Eye (tissue), 1 donor: Measurements from ENCODE around the gene KY.

Source experiments
- DNase-seq: peaks from one replicate; pipeline ENCODE4 v3.0.0-alpha.2; 2015

The KY gene

GRCh38 chr3:134642445-134643149 is 8.2 kb downstream of the KY start:
- DNase-seq = no peak

DNA sequence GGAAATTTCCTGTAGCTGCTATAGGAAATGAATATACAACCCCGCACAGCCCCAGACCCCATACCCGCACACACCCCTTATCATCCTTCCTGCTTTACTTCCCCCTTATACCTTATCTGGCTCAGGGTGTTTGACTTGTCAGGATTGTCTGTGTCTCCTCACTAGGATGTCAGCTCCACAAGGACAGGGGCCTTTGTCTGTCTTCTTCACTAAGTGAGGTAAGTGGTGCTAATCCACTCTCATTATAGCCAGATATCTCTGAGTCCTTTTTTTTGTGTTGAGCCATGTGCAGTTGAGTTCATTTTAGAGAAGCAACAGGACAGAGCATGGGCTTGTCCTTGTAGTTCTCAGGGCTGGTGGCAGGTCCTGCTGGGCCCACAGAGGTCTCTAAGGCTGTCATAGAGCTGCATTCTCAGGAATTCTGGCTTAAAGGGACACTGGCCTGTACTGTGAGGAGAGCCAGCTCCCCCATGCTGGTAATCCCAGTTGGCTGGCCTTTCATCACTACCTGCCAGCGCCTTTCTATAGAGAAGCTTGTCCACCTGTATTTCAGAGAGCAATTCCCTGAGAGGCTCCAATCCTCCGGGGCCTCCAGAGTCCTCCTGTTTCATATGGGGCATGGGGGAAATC is 9.0 kb downstream of the KY start:
- DNase-seq = no peak

- peak; percentile 83 for DNase-seq
These were observed 9.9 kb downstream of the KY start for GRCh38 chr3:134640872-134641470.

DNA sequence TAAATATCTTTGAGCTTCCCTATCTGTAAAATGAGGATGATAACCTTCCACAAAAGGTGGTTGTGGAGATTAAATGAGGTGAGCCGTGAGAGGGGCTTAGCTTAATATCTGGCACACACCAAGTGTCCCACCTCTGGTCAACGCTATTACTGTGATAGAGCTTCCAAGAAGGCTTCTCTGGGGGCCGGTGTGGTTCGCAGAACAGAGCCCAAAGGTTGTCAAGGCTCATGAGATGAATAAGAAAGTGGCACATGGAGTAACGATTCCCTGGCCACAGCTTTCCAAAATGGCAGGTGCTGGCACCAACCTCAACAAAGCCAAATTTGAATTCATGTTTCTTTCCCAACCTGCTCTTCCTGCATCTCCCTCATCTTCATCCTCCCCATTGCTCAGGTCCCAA is 10.4 kb downstream of the KY start:
- no peak for DNase-seq

DNA sequence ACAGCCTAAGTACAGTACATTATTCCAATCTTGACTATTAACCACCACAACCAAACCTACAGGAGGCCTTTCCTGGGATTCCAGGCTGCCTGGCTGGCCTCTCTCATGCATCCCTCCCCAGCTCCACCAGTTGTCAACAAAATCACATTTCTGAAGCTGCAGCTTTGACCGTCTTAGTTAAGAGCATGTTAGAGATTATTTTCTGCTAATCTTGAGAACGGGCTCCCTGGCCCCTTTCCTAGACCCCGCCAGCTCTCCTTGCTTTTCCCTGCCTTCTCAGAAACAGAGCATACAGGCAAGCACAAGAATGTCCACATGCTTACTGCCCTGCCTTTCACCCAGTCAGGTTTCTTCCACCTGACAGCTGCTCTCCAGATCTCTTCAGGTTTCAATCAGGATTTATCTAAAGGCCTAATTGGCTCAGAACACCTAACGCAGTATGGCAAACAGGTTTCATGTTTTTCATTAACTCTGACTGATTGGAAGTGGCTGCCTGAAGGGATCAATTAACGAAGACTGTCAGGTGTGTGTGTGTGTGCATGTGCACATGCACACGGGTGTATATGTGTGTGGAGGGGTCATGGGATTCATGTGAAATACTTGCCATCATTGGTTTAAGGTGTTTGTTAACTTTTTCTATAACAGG is 12.3 kb downstream of the KY start:
- no peak for DNase-seq

DNA sequence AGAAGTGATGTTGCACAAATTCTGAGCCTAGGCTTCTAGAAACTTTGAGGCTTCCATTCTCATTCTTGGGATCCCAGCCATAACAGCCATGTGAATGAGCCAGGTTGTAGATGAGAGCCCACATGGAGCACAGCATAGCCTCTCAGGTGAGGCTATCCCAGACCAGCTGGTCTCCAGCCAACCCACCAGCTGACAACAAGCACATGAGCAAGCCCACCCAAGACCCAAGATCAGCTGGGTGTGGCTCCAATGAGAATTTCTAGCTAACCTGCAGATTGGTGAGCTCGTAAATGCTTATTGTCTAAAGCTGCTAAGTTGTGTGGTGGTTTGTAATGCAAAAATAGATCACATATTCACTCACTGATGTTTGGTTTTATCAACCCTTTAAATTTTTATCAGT is 14.4 kb downstream of the KY start:
- no peak for DNase-seq

DNA sequence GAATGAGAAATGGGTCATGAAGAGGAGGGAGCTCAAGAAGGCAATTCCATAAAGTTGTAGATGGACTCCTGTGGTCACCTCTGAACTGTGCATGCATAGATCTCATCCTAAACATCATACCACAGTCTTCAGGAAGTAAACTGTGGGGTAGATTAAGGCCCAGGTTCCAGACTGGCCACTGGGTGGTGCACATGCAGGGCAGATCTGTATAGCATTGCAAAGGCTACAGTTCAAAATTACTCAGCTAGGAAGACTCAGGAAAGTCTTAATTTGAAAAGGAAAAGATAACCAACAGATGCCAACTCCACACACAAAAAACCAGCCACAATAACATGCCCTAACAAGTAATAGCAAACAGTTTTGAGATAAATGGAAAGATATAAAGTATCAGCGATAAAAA is 20.3 kb downstream of the KY start:
- no peak for DNase-seq

- DNase-seq = no peak
These were observed 21.9 kb downstream of the KY start for GRCh38 chr3:134628884-134629283.

GRCh38 chr3:134627831-134628230 is 23.0 kb downstream of the KY start:
- DNase-seq = no peak

DNA sequence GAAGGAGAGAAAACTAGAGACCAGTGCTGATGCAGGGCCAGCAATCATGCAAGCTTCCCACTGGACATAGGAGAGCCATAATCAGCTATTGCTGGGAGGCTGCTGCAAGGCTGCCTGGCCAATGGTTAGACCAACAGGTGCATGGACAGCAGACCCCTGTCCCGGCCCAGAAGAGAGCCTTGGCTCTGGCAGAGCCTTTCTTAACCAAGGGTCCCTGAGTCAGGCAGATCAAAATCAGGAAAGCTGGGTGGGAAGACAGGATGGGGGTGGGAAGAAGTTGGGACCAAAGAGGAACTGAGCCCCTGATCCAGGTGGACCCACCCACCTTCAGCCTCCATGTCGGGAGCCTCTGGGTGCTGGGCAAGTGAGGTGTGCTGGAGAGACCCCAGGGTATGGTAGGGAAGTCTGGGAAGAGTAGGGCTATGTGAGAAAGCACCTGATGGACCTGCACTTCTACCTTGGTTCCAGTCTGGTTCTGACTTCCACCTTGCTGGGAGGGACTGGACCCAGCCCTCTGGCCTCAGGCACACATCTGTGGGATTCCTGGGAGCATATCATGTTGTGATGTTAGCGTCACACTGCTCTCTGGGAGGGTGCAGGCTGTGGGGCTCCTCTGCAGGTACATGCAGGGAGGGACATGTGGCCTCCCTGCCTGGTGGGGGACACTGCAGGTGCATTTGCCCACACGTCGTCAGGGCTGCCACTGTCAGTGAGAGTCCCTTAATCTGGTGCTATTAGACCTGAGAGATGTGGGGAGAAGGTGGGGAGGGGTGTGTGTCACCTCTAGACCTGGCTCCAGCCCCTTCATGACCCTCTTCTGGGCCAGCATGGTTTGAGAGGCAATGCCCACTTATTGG is 24.7 kb downstream of the KY start:
- no peak for DNase-seq

DNA sequence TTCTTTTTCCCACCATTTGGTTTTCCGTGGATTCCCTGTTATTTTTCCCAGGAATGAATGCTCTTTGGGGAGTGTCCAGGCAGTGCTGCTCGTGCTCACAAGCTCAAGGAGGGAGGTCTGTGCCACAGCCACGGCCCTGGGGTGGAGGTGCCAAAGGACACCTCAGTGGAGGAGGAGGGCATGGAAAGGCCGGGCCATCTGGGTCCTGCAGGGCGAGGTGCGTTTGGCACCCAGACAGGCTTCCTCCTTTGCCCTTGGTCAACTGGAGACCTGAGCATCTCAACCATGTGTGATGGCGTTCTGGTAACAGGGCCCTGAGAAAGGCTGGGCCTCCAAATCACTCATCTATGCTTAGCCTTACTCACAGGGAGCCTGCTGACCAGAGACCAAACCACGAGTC is 25.4 kb downstream of the KY start:
- DNase-seq = no peak

GRCh38 chr3:134624537-134625287 is 26.1 kb downstream of the KY start:
- no peak for DNase-seq

- no peak for DNase-seq
These were observed 27.1 kb downstream of the KY start for GRCh38 chr3:134623615-134624245.

GRCh38 chr3:134622806-134623365 is 27.9 kb downstream of the KY start:
- DNase-seq = no peak

DNA sequence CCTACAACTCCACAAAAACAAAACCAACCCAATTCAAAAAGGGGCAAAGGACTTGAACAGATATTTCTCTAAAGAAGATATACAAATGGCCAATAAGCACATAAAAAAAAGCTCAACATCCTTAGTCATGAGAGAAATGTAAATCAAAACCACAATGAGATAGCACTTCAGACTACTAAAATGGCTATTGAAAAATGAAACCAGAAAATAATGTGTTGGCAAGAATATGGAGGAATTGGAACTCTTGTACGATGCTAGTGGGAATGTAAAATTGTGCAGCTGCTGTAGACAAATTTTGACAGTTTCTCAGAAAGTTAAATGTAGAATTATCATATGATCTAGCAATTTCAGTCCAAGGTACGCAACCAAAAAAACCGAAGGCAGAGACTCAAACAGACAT is 29.0 kb downstream of the KY start:
- no peak for DNase-seq

DNA sequence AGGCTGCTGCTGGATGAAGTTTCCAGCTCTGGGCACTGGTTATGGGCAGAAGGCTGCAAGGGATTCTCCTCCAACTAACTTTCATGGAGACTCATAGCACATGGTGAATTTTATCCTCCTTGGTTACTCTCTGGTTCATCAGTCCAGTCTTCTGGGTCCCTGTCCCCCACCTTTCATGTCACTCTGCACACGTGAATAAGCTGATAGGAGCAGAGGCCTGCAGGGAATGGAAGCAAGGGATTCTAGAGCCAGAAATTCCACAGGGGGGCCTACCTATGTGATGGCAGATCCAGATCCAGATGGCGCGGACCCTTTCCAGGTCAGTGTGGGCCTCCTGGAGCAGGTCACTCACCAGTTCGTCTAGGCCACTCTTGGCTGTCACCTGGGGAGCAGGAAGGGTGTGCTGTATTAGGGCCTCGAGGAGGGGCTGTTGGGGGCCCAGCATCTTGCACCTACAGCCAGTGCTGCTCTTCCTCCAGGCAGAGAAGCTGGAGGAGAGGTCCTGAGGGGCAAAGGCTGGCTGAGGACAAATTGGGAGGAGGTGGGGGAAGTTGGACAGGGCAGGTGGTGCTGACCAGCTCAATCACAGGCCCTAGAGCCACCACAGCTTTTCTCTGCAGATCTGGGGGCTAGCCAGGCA is 30.2 kb downstream of the KY start:
- DNase-seq = no peak

GRCh38 chr3:134619884-134620445 is 30.9 kb downstream of the KY start:
- no peak for DNase-seq

DNA sequence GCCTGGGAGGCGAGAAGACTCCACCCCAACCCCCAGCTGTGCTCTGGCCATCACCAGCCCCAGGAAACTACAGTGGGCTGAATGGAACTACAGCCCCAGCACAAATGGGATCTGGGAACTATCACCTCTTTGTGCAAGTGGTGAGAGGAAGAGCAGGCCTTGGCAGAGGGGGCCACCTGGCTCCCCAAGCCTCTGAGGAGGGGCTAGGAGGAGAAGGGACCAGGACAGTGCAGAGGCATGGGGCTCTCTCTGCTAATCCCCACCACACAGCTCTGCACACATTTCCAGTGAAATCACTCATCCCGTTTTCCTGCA is 31.6 kb downstream of the KY start:
- DNase-seq = no peak

GRCh38 chr3:134618478-134619300 is 32.1 kb downstream of the KY start:
- DNase-seq = no peak
